Measurements from ENCODE around the gene ATP6V0A1.

GRCh38 chr17:42411361-42411760 lies 47.3 kb upstream of the ATP6V0A1 start:
- TF ChIP-seq CTCF (conservative IDR thresholded peaks at IDR 0.05; ENCODE audit: low read depth, low read length) (no peak), EZH2 (IDR thresholded peaks at IDR 0.05; ENCODE audit: borderline replicate concordance, low read depth, low read length, poor library complexity, severe bottlenecking) (no peak)
